ENCODE data around the gene LMAN1L.
A peak's percentile ranks its signal among the peaks of the same experiment; 100 is the strongest.

LMAN1L gene

DNA sequence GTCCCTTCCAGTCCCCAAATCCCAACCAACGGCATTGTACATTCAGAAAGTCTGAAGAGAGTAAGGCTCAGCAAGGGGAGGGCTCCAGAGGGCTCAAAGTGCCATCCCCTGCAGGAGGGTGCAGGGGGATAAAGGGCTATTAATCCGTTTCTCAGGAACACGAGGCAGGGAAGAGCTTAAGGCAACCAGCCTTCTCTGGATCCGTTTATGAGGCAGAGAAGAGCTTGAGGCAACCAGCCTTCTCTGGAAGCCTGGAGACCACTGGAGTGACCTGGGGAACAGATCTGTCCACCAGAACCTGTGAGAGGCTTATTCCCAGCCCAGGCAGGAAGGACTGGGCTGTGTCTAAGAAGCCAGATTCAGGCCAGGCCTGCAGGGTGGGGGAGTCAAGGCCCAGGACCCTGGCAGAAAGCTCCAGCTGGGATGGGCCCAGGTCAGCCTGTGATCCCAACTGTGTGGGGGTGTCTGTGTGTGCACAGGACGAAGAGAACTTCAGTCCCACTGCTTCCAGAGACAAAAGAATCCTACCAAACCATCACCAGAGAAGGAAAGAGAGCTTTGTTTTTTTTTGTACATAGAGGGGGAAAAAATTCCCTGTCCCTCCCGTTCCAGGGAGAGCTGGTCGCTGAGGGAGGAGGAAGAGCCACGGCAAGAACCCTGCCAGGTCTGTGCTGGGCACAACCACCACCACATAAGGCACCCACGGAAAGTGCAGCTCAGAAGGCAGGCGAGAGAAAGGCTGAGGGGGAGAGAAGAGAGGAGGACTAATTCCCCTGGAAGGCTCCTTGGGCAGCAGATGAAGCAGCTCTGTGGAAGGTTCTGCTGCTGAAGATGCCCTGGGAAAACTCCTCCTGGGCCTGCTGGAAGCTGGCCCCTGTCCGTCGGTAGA is 31.9 kb downstream of the LMAN1L start:
- no peak overlapping the region for H3K9ac ChIP-seq (ENCODE audit: low read length)
- H3K4me3 ChIP-seq (ENCODE audit: low read length), result no peak overlapping the region
- no peak overlapping the region for H2BK5ac ChIP-seq (ENCODE audit: low read length)
- H3K79me2 ChIP-seq (ENCODE audit: control insufficient read depth, insufficient read depth, low read length), result no peaks in the 10 kb centered on the region
- no peaks in the 10 kb centered on the region for H3K36me3 ChIP-seq (ENCODE audit: control insufficient read depth, insufficient read depth, low read length)
- H3K4me2 ChIP-seq (ENCODE audit: low read length), result no peak overlapping the region
- H3K79me1 ChIP-seq (ENCODE audit: low read length), result no peaks in the 10 kb centered on the region
- peak overlapping the region; percentile 45 for H2AK5ac ChIP-seq (ENCODE audit: low read length)
- H4K8ac ChIP-seq (ENCODE audit: low read depth, low read length), result no peak overlapping the region
- no peak overlapping the region for H3K56ac ChIP-seq (ENCODE audit: low read length)
- H3K4me1 ChIP-seq (ENCODE audit: control insufficient read depth, low read depth, low read length), result peaks cover 3% of the 10 kb centered on the region
- no peaks in the 10 kb centered on the region for H3K27me3 ChIP-seq (ENCODE audit: insufficient read depth, low read length, poor library complexity)
- no peak overlapping the region for H3K4ac ChIP-seq (ENCODE audit: low read depth, low read length)
- H2BK15ac ChIP-seq (replicated peaks; ENCODE audit: low read depth), result no peak overlapping the region
- DNase-seq, result no peak
- no peak overlapping the region for H2BK120ac ChIP-seq (ENCODE audit: low read depth, low read length)
- H3K18ac ChIP-seq (ENCODE audit: low read length), result no peak overlapping the region
- H4K5ac ChIP-seq (ENCODE audit: low read length), result peak overlapping the region; percentile 49
- no peak overlapping the region for H3K23ac ChIP-seq (ENCODE audit: low read length)
- H3K27ac ChIP-seq (ENCODE audit: low read depth, low read length), result no peak overlapping the region
- no CpG with 5 or more reads among the region's 12 CpGs for WGBS (ENCODE audit: extremely low coverage, insufficient coverage, low lambda C conversion rate)

DNA sequence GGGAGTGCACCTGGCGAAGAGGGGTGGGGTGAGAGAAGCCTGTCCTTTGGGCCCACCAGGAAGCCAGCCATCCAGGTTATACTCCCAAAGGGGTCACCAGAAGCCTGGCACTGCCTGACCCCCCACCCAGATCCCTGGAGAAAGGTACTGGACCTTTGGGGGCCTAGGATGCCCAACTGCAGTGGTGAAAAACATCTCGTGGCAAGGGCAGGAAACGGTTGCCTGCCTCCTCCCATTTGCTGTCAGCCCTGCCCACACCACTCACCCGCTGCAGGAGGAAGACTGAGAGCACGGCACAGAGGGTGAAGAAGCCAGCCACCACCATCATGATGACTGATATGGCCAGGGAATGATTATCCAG is 32.6 kb downstream of the LMAN1L start:
- Histone ChIP-seq H3K36me3 (ENCODE audit: control insufficient read depth, insufficient read depth, low read length) (no peaks in the 10 kb centered on the region), H3K4me1 (ENCODE audit: control insufficient read depth, low read depth, low read length) (peaks cover 3% of the 10 kb centered on the region)
- no CpG with 5 or more reads among the region's 5 CpGs for WGBS (ENCODE audit: extremely low coverage, insufficient coverage, low lambda C conversion rate)

DNA sequence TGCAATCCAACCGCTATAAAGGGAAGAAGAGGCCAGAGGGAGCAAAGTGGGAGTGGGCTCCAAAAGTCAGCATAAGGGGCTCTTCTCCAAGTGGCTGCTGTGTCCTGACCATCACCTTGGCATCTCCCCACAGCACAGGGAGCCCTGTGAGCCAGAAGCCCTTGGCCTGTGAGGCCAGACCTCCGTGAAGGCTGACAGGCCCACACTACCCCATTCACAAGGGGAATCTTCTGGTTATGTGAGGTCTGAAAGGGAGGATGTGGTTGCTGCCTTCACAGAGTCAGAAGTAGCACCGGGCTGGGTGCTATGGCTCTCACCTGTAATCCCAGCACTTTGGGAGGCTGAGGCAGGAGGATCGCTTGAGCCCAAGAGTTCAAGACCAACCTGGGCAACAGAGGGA is 32.9 kb downstream of the LMAN1L start:
- no peak overlapping the region for H4K5ac ChIP-seq (ENCODE audit: low read length)
- H3K4me2 ChIP-seq (ENCODE audit: low read length), result no peak overlapping the region
- WGBS (ENCODE audit: extremely low coverage, insufficient coverage, low lambda C conversion rate), result no CpG with 5 or more reads among the region's 4 CpGs

More for the DNA sequence above, 32.6 kb downstream of the LMAN1L start:
- no peak overlapping the region for H3K4me2 ChIP-seq (ENCODE audit: low read length)
- no peak overlapping the region for H3K4ac ChIP-seq (ENCODE audit: low read depth, low read length)
- H2AK5ac ChIP-seq (ENCODE audit: low read length), result no peak overlapping the region
- H3K56ac ChIP-seq (ENCODE audit: low read length), result no peak overlapping the region
- H3K23ac ChIP-seq (ENCODE audit: low read length), result no peak overlapping the region
- H3K79me2 ChIP-seq (ENCODE audit: control insufficient read depth, insufficient read depth, low read length), result no peaks in the 10 kb centered on the region
- no peak overlapping the region for H4K5ac ChIP-seq (ENCODE audit: low read length)
- no peak overlapping the region for H2BK120ac ChIP-seq (ENCODE audit: low read depth, low read length)
- no peak overlapping the region for H3K27ac ChIP-seq (ENCODE audit: low read depth, low read length)
- no peak overlapping the region for H3K4me3 ChIP-seq (ENCODE audit: low read length)
- H2BK15ac ChIP-seq (replicated peaks; ENCODE audit: low read depth), result no peak overlapping the region
- H4K8ac ChIP-seq (ENCODE audit: low read depth, low read length), result no peak overlapping the region
- no peaks in the 10 kb centered on the region for H3K79me1 ChIP-seq (ENCODE audit: low read length)
- H3K9ac ChIP-seq (ENCODE audit: low read length), result no peak overlapping the region
- DNase-seq, result no peak
- H2BK5ac ChIP-seq (ENCODE audit: low read length), result no peak overlapping the region
- no peak overlapping the region for H3K18ac ChIP-seq (ENCODE audit: low read length)
- H3K27me3 ChIP-seq (ENCODE audit: insufficient read depth, low read length, poor library complexity), result no peaks in the 10 kb centered on the region

DNA sequence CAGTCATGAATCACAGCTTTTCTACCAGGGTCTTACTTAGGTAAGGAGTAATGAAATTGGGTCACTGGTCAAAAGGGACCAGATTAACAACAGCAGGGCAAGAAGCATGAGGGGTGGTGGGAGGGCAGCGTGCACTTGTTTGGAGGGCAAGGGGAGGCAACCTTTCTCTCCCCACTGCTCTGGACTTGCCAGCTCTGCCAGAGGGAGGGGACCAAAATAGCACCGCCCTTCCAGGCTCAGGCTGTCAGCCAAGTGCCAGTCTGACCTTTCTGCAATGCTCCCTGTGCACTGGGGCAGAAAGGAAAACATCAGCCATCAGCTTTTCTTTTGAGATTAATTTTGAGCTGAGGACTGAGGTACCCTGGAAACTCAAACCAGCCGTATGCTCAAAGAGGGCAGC is 34.8 kb downstream of the LMAN1L start:
- Histone ChIP-seq H3K79me1 (ENCODE audit: low read length) (no peaks in the 10 kb centered on the region), H2BK120ac (ENCODE audit: low read depth, low read length) (no peak overlapping the region), H3K9ac (ENCODE audit: low read length) (no peak overlapping the region), H3K27ac (ENCODE audit: low read depth, low read length) (no peak overlapping the region), H4K8ac (ENCODE audit: low read depth, low read length) (no peak overlapping the region), H3K27me3 (ENCODE audit: insufficient read depth, low read length, poor library complexity) (no peaks in the 10 kb centered on the region), H4K5ac (ENCODE audit: low read length) (no peak overlapping the region), H3K18ac (ENCODE audit: low read length) (no peak overlapping the region), H3K56ac (ENCODE audit: low read length) (no peak overlapping the region), H3K4me2 (ENCODE audit: low read length) (no peak overlapping the region), H3K23ac (ENCODE audit: low read length) (no peak overlapping the region), H3K79me2 (ENCODE audit: control insufficient read depth, insufficient read depth, low read length) (no peaks in the 10 kb centered on the region), H3K4me3 (ENCODE audit: low read length) (no peak overlapping the region), H2AK5ac (ENCODE audit: low read length) (no peak overlapping the region), H3K4me1 (ENCODE audit: control insufficient read depth, low read depth, low read length) (no peaks in the 10 kb centered on the region), H3K4ac (ENCODE audit: low read depth, low read length) (no peak overlapping the region), H3K36me3 (ENCODE audit: control insufficient read depth, insufficient read depth, low read length) (peaks cover 1% of the 10 kb centered on the region), H2BK5ac (ENCODE audit: low read length) (no peak overlapping the region), H2BK15ac (replicated peaks; ENCODE audit: low read depth) (no peak overlapping the region)
- DNase-seq, result no peak
- WGBS (ENCODE audit: extremely low coverage, insufficient coverage, low lambda C conversion rate), result no CpG with 5 or more reads among the region's 3 CpGs

More for the DNA sequence above, 32.9 kb downstream of the LMAN1L start:
- no peak overlapping the region for H4K8ac ChIP-seq (ENCODE audit: low read depth, low read length)
- no peak overlapping the region for H2BK5ac ChIP-seq (ENCODE audit: low read length)
- no peak overlapping the region for H2BK15ac ChIP-seq (replicated peaks; ENCODE audit: low read depth)
- H3K18ac ChIP-seq (ENCODE audit: low read length), result no peak overlapping the region
- no peaks in the 10 kb centered on the region for H3K27me3 ChIP-seq (ENCODE audit: insufficient read depth, low read length, poor library complexity)
- H3K79me1 ChIP-seq (ENCODE audit: low read length), result no peaks in the 10 kb centered on the region
- H3K9ac ChIP-seq (ENCODE audit: low read length), result no peak overlapping the region
- H3K79me2 ChIP-seq (ENCODE audit: control insufficient read depth, insufficient read depth, low read length), result no peaks in the 10 kb centered on the region
- H3K36me3 ChIP-seq (ENCODE audit: control insufficient read depth, insufficient read depth, low read length), result no peaks in the 10 kb centered on the region
- no peak overlapping the region for H3K4ac ChIP-seq (ENCODE audit: low read depth, low read length)
- DNase-seq, result no peak
- no peak overlapping the region for H3K23ac ChIP-seq (ENCODE audit: low read length)
- no peak overlapping the region for H2AK5ac ChIP-seq (ENCODE audit: low read length)
- no peak overlapping the region for H3K4me3 ChIP-seq (ENCODE audit: low read length)
- no peak overlapping the region for H3K27ac ChIP-seq (ENCODE audit: low read depth, low read length)
- no peak overlapping the region for H3K56ac ChIP-seq (ENCODE audit: low read length)
- H3K4me1 ChIP-seq (ENCODE audit: control insufficient read depth, low read depth, low read length), result peaks cover 3% of the 10 kb centered on the region
- H2BK120ac ChIP-seq (ENCODE audit: low read depth, low read length), result no peak overlapping the region

DNA sequence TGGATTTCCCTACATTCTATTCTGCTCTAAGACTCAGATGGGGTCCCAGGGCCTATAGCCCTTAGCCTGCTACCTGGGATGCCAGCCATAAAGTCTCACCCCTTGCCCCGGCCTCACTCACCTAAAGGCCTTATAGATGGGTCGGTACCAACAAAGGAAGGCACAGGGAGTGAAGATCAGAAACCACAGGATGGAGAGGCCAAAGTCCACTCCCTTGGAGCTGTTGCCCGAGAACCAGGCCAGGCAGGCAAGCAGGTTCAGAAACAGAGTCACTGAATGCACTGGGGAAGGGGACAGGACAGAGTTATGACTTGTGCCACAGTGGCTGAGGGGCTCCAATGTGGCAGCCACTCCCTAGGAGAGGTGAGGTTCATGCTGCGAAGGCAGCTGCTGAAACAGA is 37.8 kb downstream of the LMAN1L start:
- Histone ChIP-seq H3K9ac (ENCODE audit: low read length) (no peak overlapping the region), H3K36me3 (ENCODE audit: control insufficient read depth, insufficient read depth, low read length) (peaks cover 1% of the 10 kb centered on the region), H2BK120ac (ENCODE audit: low read depth, low read length) (no peak overlapping the region), H3K79me1 (ENCODE audit: low read length) (no peaks in the 10 kb centered on the region), H3K79me2 (ENCODE audit: control insufficient read depth, insufficient read depth, low read length) (no peaks in the 10 kb centered on the region), H3K56ac (ENCODE audit: low read length) (no peak overlapping the region), H3K4me2 (ENCODE audit: low read length) (no peak overlapping the region), H3K4me3 (ENCODE audit: low read length) (no peak overlapping the region), H2BK5ac (ENCODE audit: low read length) (no peak overlapping the region), H2AK5ac (ENCODE audit: low read length) (no peak overlapping the region), H4K8ac (ENCODE audit: low read depth, low read length) (no peak overlapping the region), H3K18ac (ENCODE audit: low read length) (no peak overlapping the region), H3K27me3 (ENCODE audit: insufficient read depth, low read length, poor library complexity) (no peaks in the 10 kb centered on the region), H3K4ac (ENCODE audit: low read depth, low read length) (no peak overlapping the region), H3K4me1 (ENCODE audit: control insufficient read depth, low read depth, low read length) (no peaks in the 10 kb centered on the region), H3K27ac (ENCODE audit: low read depth, low read length) (no peak overlapping the region), H4K5ac (ENCODE audit: low read length) (no peak overlapping the region), H3K23ac (ENCODE audit: low read length) (no peak overlapping the region), H2BK15ac (replicated peaks; ENCODE audit: low read depth) (no peak overlapping the region)
- WGBS (ENCODE audit: extremely low coverage, insufficient coverage, low lambda C conversion rate), result no CpG with 5 or more reads among the region's 4 CpGs
- DNase-seq, result no peak

DNA sequence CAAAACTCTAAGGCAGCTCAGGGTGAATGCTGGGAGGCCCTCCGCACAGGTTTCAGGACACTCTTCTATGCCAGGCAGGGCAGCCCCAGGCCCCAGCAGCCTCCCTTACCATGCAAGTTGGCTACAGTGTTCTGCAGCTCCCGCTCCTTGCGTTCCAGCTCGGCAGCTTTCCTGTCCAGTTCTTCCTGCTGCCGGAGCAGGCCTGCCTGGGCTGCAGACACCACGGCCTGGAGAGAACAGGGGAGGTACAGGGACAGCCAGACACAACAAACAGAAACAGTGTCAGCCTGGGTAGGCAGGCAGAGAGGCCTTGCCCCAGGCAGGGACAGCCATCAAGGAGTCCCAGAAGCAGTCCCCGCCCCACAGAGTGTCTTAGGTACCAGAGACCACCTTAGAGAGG is 39.3 kb downstream of the LMAN1L start:
- no peak overlapping the region for H2BK5ac ChIP-seq (ENCODE audit: low read length)
- H3K23ac ChIP-seq (ENCODE audit: low read length), result no peak overlapping the region
- no CpG with 5 or more reads among the region's 7 CpGs for WGBS (ENCODE audit: extremely low coverage, insufficient coverage, low lambda C conversion rate)
- no peak overlapping the region for H3K9ac ChIP-seq (ENCODE audit: low read length)
- peaks cover 1% of the 10 kb centered on the region for H3K36me3 ChIP-seq (ENCODE audit: control insufficient read depth, insufficient read depth, low read length)
- H2BK15ac ChIP-seq (replicated peaks; ENCODE audit: low read depth), result no peak overlapping the region
- H2AK5ac ChIP-seq (ENCODE audit: low read length), result no peak overlapping the region
- H4K5ac ChIP-seq (ENCODE audit: low read length), result no peak overlapping the region
- no peak overlapping the region for H2BK120ac ChIP-seq (ENCODE audit: low read depth, low read length)
- H3K56ac ChIP-seq (ENCODE audit: low read length), result no peak overlapping the region
- H3K4me3 ChIP-seq (ENCODE audit: low read length), result no peak overlapping the region
- H3K79me2 ChIP-seq (ENCODE audit: control insufficient read depth, insufficient read depth, low read length), result no peaks in the 10 kb centered on the region
- no peaks in the 10 kb centered on the region for H3K79me1 ChIP-seq (ENCODE audit: low read length)
- no peak overlapping the region for H3K4ac ChIP-seq (ENCODE audit: low read depth, low read length)
- H3K27ac ChIP-seq (ENCODE audit: low read depth, low read length), result no peak overlapping the region
- H3K18ac ChIP-seq (ENCODE audit: low read length), result no peak overlapping the region
- H3K4me1 ChIP-seq (ENCODE audit: control insufficient read depth, low read depth, low read length), result no peaks in the 10 kb centered on the region
- H3K4me2 ChIP-seq (ENCODE audit: low read length), result no peak overlapping the region
- DNase-seq, result no peak
- H4K8ac ChIP-seq (ENCODE audit: low read depth, low read length), result no peak overlapping the region
- H3K27me3 ChIP-seq (ENCODE audit: insufficient read depth, low read length, poor library complexity), result no peaks in the 10 kb centered on the region
